ENCODE measurements around the gene RIMBP2.
"Not testable (repeated sequence)": the region's sequence is repeated elsewhere in the genome, so short reads cannot be mapped to it uniquely, and the experiment has no call there.

The RIMBP2 gene

GRCh38 chr12:130744274-130744673, 28.2 kb upstream of the RIMBP2 start:
- H3K27me3 Mint-ChIP-seq, result peaks cover 14% of the 10 kb centered on the region
- H3K9me3 Mint-ChIP-seq (ENCODE audit: low read depth), result no peaks in the 10 kb centered on the region
- peaks cover 7% of the 10 kb centered on the region for H3K4me1 Mint-ChIP-seq (ENCODE audit: low read depth)
- no peak overlapping the region for H3K27ac Mint-ChIP-seq
- H3K4me3 Mint-ChIP-seq, result no peak overlapping the region
- H3K36me3 Mint-ChIP-seq, result no peaks in the 10 kb centered on the region

- H3K4me3 Mint-ChIP-seq, result no peak overlapping the region
- peaks cover 16% of the 10 kb centered on the region for H3K27me3 Mint-ChIP-seq
- H3K27ac Mint-ChIP-seq, result no peak overlapping the region
These were observed 27.5 kb upstream of the RIMBP2 start for GRCh38 chr12:130743606-130744005.

GRCh38 chr12:130743176-130743575, 27.1 kb upstream of the RIMBP2 start:
- no peaks in the 10 kb centered on the region for H3K9me3 Mint-ChIP-seq (ENCODE audit: low read depth)
- H3K27ac Mint-ChIP-seq, result no peak overlapping the region
- no peak overlapping the region for H3K4me3 Mint-ChIP-seq
- H3K36me3 Mint-ChIP-seq, result no peaks in the 10 kb centered on the region
- peaks cover 18% of the 10 kb centered on the region for H3K27me3 Mint-ChIP-seq
- peaks cover 5% of the 10 kb centered on the region for H3K4me1 Mint-ChIP-seq (ENCODE audit: low read depth)

More at GRCh38 chr12:130743606-130744005, 27.5 kb upstream of the RIMBP2 start:
- no peaks in the 10 kb centered on the region for H3K9me3 Mint-ChIP-seq (ENCODE audit: low read depth)
- no peaks in the 10 kb centered on the region for H3K36me3 Mint-ChIP-seq
- H3K4me1 Mint-ChIP-seq (ENCODE audit: low read depth), result peaks cover 7% of the 10 kb centered on the region

- peaks cover 15% of the 10 kb centered on the region for H3K27me3 Mint-ChIP-seq
- peaks cover under 1% of the 10 kb centered on the region for H3K4me1 Mint-ChIP-seq (ENCODE audit: low read depth)
- H3K36me3 Mint-ChIP-seq, result no peaks in the 10 kb centered on the region
- no peak overlapping the region for H3K4me3 Mint-ChIP-seq
- H3K27ac Mint-ChIP-seq, result no peak overlapping the region
- H3K9me3 Mint-ChIP-seq (ENCODE audit: low read depth), result no peaks in the 10 kb centered on the region
These were observed 26.6 kb upstream of the RIMBP2 start for GRCh38 chr12:130742716-130743115.

DNA sequence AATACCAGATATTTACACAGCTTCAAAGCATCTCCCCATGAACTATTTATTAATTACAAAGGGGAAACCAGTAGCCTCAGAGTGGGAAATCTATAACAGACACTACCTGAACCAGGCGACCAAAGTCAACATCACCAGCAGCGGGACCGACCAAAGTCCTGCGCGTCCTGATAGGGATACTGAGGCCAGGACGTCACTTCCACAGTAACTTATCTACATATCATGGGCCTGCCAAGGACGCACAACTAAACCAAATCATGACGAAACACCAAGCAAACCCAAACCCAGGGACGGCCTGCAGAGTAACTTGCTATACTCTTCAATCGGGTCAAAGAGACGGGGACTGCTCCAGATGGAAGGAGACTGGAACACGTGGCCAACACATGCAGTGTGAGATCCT, 26.0 kb upstream of the RIMBP2 start:
- Mint-ChIP-seq H3K9me3 (ENCODE audit: low read depth) (no peaks in the 10 kb centered on the region), H3K27ac (no peak overlapping the region), H3K36me3 (no peaks in the 10 kb centered on the region), H3K4me1 (ENCODE audit: low read depth) (no peaks in the 10 kb centered on the region), H3K27me3 (peaks cover 14% of the 10 kb centered on the region), H3K4me3 (no peak overlapping the region)

GRCh38 chr12:130739571-130739970, 23.5 kb upstream of the RIMBP2 start:
- H3K36me3 Mint-ChIP-seq, result no peaks in the 10 kb centered on the region
- H3K27me3 Mint-ChIP-seq, result peaks cover 14% of the 10 kb centered on the region
- H3K9me3 Mint-ChIP-seq (ENCODE audit: low read depth), result no peaks in the 10 kb centered on the region
- H3K27ac Mint-ChIP-seq, result no peak overlapping the region
- no peak overlapping the region for H3K4me3 Mint-ChIP-seq
- no peaks in the 10 kb centered on the region for H3K4me1 Mint-ChIP-seq (ENCODE audit: low read depth)

DNA sequence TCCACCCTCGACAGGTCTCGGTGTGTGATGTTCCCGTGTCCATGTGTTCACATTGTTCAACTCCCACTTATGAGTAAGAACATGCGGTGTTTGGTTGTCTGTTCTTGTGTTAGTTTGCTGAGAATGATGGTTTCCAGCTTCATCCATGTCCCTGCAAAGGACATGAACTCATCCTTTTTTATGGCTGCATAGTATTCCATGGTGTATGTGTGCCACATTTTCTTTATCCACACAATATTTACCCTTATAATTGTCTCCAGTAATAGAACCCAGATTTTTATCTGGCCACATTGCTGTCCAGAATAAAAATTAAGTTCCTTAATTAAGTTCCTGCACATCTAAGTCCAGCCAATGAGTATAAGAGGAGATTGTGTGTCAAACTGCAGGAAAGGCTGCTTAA, 22.3 kb upstream of the RIMBP2 start:
- H3K4me1 Mint-ChIP-seq (ENCODE audit: low read depth); H3K9me3 Mint-ChIP-seq (ENCODE audit: low read depth): not testable (repeated sequence)

DNA sequence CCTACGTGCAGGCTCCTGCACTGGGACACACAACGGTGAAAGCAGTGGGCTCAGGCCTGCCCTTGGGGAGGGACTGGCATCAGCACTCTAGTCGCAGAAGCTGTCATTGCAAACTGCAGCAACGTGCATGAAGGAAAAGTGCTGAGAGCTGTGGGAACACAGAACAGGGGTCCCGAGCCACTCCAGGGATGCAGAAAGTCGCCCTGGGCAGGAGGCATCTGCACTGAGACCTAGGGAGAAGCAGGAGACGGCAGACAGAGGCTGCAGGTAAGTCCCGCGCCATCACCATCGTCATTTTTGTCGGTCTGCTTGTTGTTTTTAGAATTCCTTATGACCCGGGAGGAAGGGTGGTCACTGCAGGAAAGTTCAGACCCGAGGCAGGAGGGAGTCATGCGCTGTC, 21.6 kb upstream of the RIMBP2 start:
- Mint-ChIP-seq H3K36me3 (peaks cover 2% of the 10 kb centered on the region), H3K27me3 (peaks cover 16% of the 10 kb centered on the region), H3K4me3 (no peak overlapping the region), H3K9me3 (ENCODE audit: low read depth) (no peaks in the 10 kb centered on the region), H3K27ac (no peak overlapping the region), H3K4me1 (ENCODE audit: low read depth) (no peaks in the 10 kb centered on the region)

More for the DNA sequence above, 22.3 kb upstream of the RIMBP2 start:
- H3K36me3 Mint-ChIP-seq, H3K27ac Mint-ChIP-seq, H3K4me3 Mint-ChIP-seq: not testable (repeated sequence)
- peaks cover 15% of the 10 kb centered on the region for H3K27me3 Mint-ChIP-seq

DNA sequence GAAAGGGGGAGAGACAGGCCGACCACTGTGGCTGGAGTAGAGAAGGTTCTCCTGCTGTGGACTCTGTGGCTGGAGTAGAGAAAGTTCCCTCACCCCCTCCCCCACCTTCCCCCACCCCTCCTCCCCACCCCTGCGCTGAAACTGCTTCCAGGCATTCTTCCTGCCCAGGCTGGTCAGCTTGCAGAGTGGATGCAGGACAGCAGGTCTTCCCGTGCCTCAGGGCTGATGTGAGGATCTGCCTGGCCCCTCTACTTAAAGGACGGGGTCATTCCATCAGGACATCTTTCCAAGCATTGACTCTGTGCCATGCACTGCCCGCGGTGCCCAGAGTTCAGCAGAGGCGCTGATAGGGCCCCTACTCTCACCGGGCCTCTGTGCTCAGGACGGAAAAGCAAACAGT, 13.2 kb upstream of the RIMBP2 start:
- Mint-ChIP-seq H3K27me3 (peaks cover 10% of the 10 kb centered on the region), H3K27ac (no peak overlapping the region), H3K36me3 (peaks cover 4% of the 10 kb centered on the region), H3K9me3 (ENCODE audit: low read depth) (peaks cover 4% of the 10 kb centered on the region), H3K4me3 (no peak overlapping the region), H3K4me1 (ENCODE audit: low read depth) (no peaks in the 10 kb centered on the region)

DNA sequence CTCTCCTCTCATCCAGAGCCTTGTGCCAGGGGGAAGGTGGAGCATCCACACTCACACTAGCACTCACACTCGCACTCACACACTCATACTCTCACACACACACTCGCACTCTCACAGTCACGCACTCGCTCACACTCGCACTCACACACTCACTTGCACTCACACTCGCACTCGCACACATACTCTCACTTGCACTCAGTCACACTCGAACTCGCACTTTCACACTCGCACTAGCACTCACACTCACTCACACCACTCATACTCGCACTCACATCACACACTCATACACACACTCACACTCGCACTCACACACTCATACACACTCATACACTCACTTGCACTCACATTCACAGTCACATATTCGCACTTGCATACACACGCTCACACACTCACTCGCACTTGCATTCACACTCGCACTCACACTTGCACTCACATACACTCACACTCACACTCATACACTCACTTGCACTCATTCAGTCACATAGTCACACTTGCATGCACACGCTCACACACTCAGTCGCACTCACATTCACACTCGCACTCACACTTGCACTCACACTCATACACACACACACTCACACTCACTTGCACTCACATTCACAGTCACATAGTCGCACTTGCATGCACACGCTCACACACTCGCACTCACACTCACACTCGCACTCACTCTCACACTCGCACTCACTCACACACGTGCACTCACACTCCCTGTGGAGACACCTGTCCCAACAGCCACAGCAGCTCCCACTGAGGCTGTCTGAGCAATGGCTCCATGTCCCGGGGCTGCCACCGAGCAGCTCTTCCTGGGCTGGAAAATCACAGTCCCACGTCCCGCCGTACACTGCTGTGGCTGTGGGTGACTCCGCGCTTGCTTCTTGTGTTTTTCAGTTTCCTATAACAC, 12.3 kb upstream of the RIMBP2 start:
- no peaks in the 10 kb centered on the region for H3K4me1 Mint-ChIP-seq (ENCODE audit: low read depth)
- peaks cover 7% of the 10 kb centered on the region for H3K36me3 Mint-ChIP-seq
- H3K27ac Mint-ChIP-seq, result no peak overlapping the region
- H3K4me3 Mint-ChIP-seq, result no peak overlapping the region
- peaks cover 11% of the 10 kb centered on the region for H3K27me3 Mint-ChIP-seq
- peaks cover 12% of the 10 kb centered on the region for H3K9me3 Mint-ChIP-seq (ENCODE audit: low read depth)

DNA sequence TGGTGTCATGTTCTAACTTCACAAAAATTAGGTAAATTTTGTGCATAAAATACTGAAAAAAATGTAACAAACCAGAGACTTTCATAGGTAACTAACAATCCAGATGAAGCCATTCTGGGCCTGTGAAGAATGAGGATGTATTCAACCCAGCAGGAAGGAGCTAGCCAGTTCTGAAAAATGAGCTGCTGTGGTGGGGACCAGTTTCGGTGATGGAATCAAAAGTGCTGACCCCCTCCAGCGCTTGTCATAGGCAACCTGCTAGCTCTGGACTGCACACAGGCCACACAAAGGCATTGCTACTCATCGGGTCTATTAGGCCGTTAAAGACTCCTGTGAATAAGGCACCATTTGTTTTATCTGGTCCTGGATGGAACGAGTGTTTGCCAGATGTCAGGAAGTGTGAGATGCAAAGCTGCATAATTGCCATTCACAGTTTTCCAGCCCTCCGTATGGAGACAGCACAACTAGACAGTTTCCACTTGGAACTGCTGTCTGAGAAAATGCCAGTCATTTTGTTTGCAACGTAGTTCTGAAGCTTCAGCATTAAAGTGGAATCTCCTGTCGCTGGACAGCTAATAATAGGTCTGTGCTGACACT, 3.3 kb upstream of the RIMBP2 start:
- Mint-ChIP-seq H3K27me3 (peaks cover 16% of the 10 kb centered on the region), H3K36me3 (peaks cover 10% of the 10 kb centered on the region), H3K4me1 (ENCODE audit: low read depth) (peaks cover 8% of the 10 kb centered on the region), H3K4me3 (no peak overlapping the region), H3K27ac (no peak overlapping the region), H3K9me3 (ENCODE audit: low read depth) (peaks cover 22% of the 10 kb centered on the region)

- Mint-ChIP-seq H3K27me3 (peaks cover 16% of the 10 kb centered on the region), H3K4me1 (ENCODE audit: low read depth) (peaks cover 14% of the 10 kb centered on the region), H3K9me3 (ENCODE audit: low read depth) (peaks cover 8% of the 10 kb centered on the region), H3K4me3 (no peak overlapping the region), H3K27ac (no peak overlapping the region), H3K36me3 (peaks cover 3% of the 10 kb centered on the region)
These were observed 1.7 kb upstream of the RIMBP2 start for GRCh38 chr12:130717752-130718151.

GRCh38 chr12:130716969-130717366, 869 bp upstream of the RIMBP2 start:
- no peaks in the 10 kb centered on the region for H3K36me3 Mint-ChIP-seq
- no peak overlapping the region for H3K4me3 Mint-ChIP-seq
- H3K9me3 Mint-ChIP-seq (ENCODE audit: low read depth), result peaks cover under 1% of the 10 kb centered on the region
- H3K27me3 Mint-ChIP-seq, result peaks cover 23% of the 10 kb centered on the region
- H3K4me1 Mint-ChIP-seq (ENCODE audit: low read depth), result peaks cover 16% of the 10 kb centered on the region
- H3K27ac Mint-ChIP-seq, result no peak overlapping the region

DNA sequence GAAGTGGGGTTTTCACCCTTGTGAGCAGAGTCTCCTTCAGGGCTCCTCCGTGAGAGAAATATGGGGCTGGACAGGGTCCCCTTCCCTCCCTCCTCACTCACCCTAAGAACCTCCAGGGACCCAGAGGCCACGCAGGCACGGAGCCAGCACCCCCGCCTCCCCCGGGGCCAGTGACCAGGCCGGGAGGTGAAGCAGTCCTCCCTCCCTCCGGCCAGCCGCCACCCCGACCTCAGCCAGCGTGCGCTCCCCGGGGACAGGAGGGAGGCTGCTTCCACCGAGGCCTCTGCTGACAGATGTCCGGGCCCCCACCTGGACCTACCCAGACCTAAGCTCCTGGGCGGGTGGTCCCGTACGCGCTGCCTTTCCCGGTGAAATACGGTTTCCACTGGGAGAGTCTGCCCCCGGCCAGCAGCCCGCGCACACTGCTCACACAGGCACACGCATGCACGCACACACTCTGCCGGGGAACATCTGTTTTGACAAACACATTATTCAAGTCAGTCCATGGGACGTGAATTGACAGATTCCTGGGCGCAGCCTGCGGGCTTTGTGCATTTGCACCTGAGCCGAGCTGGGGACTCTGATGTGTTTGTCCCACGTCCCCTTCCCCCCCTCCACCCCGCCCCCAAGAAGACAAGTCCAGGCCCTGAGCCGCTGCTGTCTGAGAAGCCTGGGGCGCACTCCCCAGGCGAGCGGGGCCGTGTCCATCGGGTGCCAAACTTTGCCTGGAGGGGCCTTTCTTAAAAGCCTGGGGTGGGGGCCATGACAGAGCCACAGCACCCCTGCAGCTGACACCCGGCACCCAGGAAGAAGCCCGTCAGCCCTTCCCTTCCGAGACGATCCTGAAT, 725 bp downstream of the RIMBP2 start:
- Mint-ChIP-seq H3K9me3 (ENCODE audit: low read depth) (no peaks in the 10 kb centered on the region), H3K4me3 (peak overlapping the region; percentile 61), H3K36me3 (no peaks in the 10 kb centered on the region), H3K4me1 (ENCODE audit: low read depth) (peaks cover 16% of the 10 kb centered on the region), H3K27ac (no peak overlapping the region), H3K27me3 (peaks cover 23% of the 10 kb centered on the region)

Measured in activated naive CD8-positive, alpha-beta T cell (primary cell).